HT1080 (cell line): ENCODE measurements around the gene PTBP3. TPM values are rescaled to one million over a fixed set of nuclear protein-coding genes. Genes with fewer than 3 reads are reported as not detected.
"Not testable (repeated sequence)": the region's sequence is repeated elsewhere in the genome, so short reads cannot be mapped to it uniquely, and the experiment has no call there.

Source experiments
- DNase-seq: peaks from one replicate; pipeline ENCODE4 v3.0.0-alpha.2; 2015; ENCODE audit warnings: low read depth
- total RNA-seq: library from RNA; depleted of rRNA; stranded (reverse); fragments of >200 nt; shearing (Covaris generic); gene quantifications from 2 replicates; pipeline ENCODE4 v1.2.3, GENCODE V29; 2014

Gene PTBP3
- total RNA-seq, 1 experiment from 2014 or later, result 49.5 TPM

- no peak for DNase-seq
These were observed 59.5 kb downstream of the PTBP3 start for GRCh38 chr9:112273876-112274275.

- peak; percentile 52 for DNase-seq
These were observed 61.8 kb downstream of the PTBP3 start for GRCh38 chr9:112271466-112272098.

GRCh38 chr9:112268413-112268812 is 65.0 kb downstream of the PTBP3 start:
- no peak for DNase-seq

- DNase-seq, result not testable (repeated sequence)
These were observed 66.3 kb downstream of the PTBP3 start for GRCh38 chr9:112267086-112267485.

- DNase-seq, result no peak
These were observed 68.0 kb downstream of the PTBP3 start for GRCh38 chr9:112265391-112265790.

- DNase-seq, result no peak
These were observed 70.8 kb downstream of the PTBP3 start for GRCh38 chr9:112262577-112262976.

GRCh38 chr9:112261133-112261532 is 72.3 kb downstream of the PTBP3 start:
- DNase-seq, result no peak

GRCh38 chr9:112258106-112258505 is 75.3 kb downstream of the PTBP3 start:
- no peak for DNase-seq

GRCh38 chr9:112252194-112252593 is 81.2 kb downstream of the PTBP3 start:
- DNase-seq, result no peak

GRCh38 chr9:112249277-112249676 is 84.1 kb downstream of the PTBP3 start:
- DNase-seq, result peak; percentile 72

GRCh38 chr9:112248722-112249121 is 84.7 kb downstream of the PTBP3 start:
- DNase-seq, result peak; percentile 45

- no peak for DNase-seq
These were observed 86.3 kb downstream of the PTBP3 start for GRCh38 chr9:112247090-112247489.

GRCh38 chr9:112245126-112245525 is 88.3 kb downstream of the PTBP3 start:
- DNase-seq, result no peak

- no peak for DNase-seq
These were observed 91.1 kb downstream of the PTBP3 start for GRCh38 chr9:112242147-112242804.

GRCh38 chr9:112241491-112241890 is 91.9 kb downstream of the PTBP3 start:
- DNase-seq, result no peak

- no peak for DNase-seq
These were observed 93.7 kb downstream of the PTBP3 start for GRCh38 chr9:112239708-112240107.

GRCh38 chr9:112239284-112239683 is 94.1 kb downstream of the PTBP3 start:
- DNase-seq, result no peak

- no peak for DNase-seq
These were observed 98.6 kb downstream of the PTBP3 start for GRCh38 chr9:112234779-112235178.

GRCh38 chr9:112233769-112234168 is 99.7 kb downstream of the PTBP3 start:
- DNase-seq, result peak; percentile 32

- no peak for DNase-seq
These were observed 101.2 kb downstream of the PTBP3 start for GRCh38 chr9:112232233-112232632.

GRCh38 chr9:112226091-112226490 is 107.3 kb downstream of the PTBP3 start:
- DNase-seq, result no peak

- peak; percentile 67 for DNase-seq
These were observed 108.8 kb downstream of the PTBP3 start for GRCh38 chr9:112224401-112225289.
